Raji (cell line): ENCODE results near the gene SPATC1L.

Experiments used
- POLR2A ChIP-seq: IDR thresholded peaks from 2 replicates; pipeline ENCODE4 v1.6.1; 2011; ENCODE audit warnings: low read depth, low read length, control low read depth; ENCODE audit not compliant: insufficient read depth

Gene SPATC1L

DNA sequence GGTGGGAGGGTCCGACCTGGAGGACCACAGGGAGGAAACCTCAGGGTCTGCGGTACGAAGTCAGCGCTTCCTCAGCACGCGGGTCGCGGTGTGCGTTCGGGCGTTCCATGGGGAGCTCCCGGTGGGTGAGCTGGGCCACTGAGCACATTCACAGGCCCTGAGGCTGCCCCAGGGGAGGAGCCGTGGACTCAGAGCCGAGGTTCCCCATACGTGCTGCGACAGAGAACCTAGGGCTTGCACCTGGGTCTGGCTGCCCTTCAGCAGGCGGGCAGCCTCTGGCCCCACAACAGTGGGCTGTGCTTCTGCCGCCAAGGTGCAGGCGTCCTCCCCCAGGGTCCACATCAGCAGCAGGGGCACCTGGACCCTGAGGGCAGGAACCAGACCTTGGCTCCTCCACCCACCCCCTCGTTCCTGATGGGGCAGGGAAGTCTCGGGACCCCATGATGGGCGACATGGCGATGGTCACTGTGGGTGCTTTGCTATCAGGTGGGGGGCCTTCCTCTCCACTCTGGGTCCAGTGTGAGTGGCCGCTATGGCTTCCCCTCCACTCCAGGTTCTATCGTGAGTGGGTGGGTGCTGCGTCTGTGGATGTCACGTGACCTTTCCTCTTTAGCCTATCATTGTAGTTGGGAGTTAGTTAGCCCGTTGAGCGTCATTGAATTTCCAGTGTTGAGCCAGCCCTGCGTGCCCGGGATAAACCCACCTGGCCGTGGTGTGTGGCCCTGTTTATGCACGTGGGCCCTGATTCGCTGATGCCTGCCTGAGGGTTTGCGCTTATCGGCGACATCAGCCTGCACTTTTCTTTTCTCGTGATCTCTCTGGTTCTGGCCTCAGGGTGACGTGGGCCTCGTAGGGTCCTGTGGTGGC lies 56.8 kb downstream of the SPATC1L start:
- TF ChIP-seq POLR2A, result no peak

DNA sequence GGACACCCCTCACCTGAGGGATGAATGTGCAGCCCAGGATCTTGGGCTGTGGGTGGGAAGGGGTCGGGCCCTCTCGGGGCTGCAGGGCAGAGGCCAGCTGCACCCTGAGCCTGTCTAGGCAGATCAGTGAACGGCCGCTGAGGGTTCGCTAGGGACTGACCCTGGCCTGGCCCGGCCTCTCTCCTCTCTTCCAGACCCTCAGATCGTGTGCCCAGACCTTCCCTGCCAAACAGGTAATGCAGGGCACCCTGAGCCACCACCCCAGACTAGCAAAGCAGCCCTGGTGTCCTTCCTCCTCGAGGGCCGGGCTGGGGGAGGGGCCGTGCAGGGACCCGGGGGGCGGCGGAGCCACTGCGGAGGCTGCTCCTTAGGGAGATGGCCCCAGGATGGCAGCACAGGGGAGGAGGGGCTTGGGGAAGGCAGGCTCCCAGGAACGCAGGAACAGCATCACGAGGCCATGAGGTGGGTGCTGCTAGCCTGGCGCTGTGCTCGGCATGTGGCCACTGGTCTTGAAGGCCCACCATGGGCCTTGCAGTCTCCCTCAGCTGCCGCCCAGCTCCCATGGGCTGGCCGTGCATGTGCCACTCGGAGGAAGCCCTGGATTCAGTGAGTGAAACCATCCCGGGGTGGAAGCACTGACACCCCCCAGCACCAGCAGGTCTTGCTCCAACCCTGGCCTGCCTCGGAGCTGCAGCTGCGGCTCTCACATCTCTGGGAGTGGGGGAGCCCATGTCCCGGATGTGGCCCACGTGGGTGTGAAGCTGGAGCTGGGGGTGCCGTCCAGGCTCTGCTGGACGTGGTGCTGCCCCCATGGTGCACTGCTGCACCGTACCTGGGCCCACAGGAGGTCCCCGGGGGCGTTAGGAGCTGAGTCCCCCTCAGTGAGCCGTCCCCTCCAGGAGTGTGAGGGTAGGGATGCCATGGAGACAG lies 57.7 kb downstream of the SPATC1L start:
- TF ChIP-seq POLR2A, result no peak

DNA sequence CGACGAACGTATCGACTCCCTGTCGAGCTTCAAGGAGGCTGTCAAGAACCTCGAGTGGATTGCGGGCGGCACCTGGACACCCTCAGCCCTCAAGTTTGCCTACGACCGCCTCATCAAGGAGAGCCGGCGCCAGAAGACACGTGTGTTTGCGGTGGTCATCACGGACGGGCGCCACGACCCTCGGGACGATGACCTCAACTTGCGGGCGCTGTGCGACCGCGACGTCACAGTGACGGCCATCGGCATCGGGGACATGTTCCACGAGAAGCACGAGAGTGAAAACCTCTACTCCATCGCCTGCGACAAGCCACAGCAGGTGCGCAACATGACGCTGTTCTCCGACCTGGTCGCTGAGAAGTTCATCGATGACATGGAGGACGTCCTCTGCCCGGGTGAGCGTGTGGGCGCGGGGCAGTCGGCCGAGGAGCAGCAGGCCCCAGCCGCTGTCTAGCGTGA lies 58.4 kb downstream of the SPATC1L start:
- no peak for TF ChIP-seq POLR2A

DNA sequence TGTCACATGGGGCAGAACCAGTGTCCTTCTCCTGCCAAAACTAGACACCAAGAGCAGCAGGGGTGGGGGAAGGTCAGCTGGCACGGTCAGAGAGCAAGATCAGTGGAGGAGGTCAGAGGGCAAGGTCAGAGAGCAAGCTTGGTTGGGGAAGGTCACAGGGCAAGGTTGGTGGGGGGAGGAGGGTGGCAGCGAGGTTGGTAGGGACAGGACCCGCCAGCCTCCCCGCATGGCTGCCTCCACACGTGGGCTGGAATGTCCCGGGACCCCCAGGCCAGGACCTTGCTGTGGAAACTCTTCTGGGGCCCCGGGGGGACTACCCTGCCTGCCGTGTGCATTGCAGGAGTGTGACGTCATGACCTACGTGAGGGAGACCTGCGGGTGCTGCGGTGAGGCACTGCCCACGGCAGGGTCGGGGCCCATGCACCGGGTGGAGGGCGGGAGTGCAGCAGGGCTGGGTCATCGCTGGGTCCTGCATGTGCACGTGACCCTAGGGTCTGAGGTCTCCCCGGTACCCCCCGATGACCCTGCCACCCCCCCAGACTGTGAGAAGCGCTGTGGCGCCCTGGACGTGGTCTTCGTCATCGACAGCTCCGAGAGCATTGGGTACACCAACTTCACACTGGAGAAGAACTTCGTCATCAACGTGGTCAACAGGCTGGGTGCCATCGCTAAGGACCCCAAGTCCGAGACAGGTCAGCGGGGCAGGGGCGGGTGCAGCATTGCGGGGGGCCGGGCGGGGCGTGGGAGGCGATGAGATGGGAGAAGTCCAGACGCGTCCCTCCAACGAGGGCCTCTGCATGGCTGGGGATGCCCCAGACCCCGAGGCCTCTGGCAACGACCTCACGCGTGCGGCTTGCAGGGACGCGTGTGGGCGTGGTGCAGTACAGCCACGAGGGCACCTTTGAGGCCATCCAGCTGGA lies 59.1 kb downstream of the SPATC1L start:
- no peak for TF ChIP-seq POLR2A

DNA sequence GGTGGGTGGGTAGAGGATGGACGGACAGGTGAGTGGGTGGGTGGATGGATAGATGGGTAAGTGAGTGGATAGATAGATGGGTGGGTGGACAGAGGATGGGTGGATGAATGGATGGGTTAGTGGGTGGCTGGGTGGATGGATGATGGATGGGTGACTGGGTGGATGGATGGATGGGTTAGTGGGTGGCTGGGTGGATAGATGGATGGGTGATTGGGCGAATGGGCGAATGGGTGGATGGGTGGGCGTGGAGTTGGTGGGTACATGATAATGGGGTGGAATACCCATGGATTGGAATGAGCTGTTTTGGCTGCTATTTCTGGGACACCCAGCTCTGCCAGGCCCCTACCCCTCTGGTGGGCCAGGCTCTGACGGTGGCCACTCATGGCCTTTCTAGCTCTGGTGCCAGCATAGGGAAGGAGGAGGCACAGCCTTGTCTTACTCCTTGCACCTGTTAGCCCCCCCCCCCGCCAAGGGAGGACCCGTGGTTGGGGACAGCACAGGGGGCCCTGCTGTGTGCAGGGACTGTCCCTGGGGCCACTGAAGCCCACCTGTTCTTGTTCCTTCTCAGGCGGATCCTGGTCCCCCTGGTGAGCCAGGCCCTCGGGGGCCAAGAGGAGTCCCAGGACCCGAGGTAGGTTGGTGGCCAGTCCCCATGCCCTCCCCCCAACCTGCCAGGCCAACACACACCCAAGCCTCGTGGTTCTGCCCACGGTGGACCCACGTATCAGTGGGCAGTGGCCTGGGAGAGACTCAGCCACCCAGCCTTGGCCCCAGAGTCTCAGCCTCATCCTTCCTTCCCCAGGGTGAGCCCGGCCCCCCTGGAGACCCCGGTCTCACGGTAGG lies 60.0 kb downstream of the SPATC1L start:
- no peak for TF ChIP-seq POLR2A

DNA sequence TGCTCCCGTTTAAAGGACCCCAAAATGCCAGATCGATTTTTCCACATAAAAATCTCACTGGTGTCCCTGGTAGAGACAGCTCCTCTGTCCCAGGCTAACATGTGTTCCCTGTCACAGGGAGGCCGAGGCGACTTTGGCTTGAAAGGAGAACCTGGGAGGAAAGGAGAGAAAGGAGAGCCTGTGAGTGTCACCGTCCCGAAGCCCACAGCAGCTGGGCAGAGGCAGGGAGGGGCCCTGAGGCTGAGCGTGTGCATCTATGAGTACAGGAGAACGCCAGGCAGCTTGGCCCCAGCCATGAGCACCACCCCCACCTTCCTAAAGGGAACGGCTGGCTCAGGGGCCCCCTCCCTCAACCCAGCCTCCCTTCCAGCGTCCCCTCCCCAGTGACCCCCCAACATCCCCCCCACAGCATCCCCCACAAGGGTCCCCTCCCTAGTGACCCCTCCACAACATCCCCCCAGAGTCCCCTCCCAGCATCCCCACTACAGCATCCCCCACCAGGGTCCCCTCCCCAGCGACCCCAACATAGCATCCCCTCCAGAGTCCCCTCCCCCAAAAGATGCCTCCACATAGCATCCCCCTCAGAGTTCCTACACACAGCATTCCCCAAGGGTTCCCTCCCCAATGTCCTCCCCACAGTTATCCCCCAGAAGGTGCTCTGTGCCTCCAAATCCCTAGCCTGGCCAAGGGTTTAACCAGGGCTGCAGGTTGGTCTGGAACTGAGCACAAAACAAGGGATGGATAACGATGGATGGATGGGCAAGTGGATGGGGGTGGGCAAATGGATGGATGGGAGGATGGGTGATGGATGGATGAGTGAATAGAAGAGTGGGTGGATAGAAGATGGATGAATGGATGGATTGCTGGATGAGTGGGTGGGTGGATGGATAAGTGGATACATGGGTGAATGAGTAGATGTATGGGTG lies 61.2 kb downstream of the SPATC1L start:
- no peak for TF ChIP-seq POLR2A

DNA sequence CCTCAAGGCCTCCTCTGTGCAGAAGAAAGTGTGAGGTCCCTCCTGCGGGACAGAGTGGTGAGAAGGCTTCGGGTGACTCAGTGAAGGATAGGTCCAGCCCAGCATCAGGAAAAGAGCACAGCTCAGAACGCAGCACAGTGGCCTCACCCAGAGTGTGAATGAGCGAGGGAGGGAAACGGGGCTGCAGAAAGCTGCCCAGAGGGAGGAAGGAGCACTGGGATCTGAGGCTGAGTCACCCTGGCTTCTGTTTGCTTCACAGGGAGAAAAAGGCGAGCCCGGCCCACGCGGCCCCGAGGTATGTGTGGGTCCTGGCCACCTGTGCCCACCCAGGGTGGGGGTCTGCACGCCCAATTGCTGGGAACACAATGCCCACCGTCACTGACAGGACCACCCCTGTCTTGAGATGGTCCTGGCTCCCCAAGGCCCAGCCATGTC lies 62.0 kb downstream of the SPATC1L start:
- TF ChIP-seq POLR2A, result no peak

DNA sequence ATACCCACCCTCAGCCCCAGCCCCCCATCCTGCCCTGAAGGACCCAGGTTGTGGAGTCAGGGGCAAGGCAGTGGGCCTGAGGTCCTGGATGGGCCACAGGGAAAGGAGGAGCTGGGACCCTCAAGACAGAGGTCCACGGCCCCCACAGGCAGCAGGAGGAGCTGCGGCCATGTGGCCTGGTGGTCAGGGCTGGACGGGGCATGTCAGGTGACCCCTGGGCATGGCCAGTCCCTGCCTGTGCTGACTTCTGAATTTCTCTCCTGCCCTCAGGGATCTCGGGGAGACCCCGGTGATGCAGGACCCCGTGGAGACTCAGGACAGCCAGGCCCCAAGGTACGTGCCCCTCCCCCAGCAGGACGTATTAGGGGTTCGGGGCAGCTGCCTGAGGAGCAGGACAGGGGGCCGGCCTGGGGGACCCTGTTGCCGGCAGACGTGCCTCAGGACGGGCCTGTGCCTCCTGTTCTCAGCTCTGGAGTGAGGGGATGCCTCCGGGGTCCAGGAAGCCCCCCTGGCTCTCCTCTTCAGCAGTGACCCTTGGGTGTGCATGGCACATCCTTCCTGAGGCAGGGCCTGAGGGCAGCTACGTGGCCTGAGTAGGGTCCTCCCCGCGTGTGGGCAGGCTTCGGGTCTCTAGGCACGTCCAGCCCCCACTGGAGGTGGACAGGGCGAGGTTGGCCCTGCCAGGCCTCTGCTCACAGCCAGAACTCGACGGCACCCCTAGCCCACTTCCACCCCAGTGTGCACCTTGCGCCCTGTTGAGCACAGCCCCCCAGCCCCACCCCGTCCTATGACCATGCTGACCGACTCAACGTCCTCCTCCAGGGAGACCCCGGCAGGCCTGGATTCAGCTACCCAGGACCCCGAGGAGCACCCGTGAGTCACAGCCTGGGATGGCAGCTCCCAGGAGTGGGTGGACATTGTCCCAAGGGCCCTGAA lies 62.7 kb downstream of the SPATC1L start:
- TF ChIP-seq POLR2A, result no peak

DNA sequence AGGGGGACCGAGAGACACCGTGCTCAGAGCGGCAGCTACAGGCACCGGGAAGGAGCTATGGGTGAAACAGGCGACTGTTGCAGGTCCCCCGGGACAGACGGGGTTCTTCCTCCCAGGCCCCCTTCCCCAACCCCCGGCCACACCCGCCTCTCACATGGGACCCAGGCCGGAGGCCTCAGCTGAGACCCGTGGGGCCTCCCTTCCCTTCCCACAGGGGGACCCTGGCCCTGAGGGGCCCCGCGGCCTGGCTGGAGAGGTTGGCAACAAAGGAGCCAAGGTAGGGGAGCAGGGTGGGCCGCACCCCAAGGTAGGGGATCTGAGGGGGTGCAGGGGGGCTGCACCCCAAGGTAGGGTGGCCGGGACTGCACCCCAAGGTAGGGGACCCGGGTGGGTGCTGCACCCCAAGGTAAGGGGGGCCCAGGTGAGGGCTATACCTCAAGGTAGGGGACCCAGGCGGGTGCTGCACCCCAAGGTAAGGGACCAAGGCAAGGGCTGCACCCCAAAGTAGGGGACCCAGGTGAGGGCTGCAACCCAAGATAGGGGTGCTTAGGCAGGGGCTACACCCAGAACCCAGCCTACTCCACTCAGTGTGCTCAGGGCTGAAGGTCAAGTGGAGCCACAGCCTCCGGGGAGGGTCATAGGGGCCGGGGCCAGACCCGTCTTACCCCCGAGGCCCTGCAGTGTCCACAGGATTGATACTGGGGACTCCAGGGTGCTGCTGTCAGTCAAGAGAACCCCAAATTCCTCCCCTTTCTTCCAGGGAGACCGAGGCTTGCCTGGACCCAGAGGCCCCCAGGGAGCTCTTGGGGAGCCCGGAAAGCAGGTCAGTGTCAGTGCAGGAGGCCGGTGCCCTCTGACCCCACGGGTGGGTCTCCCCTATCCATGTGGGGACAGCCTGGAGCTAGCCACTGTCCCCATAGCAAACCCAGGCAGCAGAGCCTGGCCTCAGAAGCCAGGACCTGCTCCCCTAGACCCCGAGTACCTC lies 63.7 kb downstream of the SPATC1L start:
- no peak for TF ChIP-seq POLR2A

DNA sequence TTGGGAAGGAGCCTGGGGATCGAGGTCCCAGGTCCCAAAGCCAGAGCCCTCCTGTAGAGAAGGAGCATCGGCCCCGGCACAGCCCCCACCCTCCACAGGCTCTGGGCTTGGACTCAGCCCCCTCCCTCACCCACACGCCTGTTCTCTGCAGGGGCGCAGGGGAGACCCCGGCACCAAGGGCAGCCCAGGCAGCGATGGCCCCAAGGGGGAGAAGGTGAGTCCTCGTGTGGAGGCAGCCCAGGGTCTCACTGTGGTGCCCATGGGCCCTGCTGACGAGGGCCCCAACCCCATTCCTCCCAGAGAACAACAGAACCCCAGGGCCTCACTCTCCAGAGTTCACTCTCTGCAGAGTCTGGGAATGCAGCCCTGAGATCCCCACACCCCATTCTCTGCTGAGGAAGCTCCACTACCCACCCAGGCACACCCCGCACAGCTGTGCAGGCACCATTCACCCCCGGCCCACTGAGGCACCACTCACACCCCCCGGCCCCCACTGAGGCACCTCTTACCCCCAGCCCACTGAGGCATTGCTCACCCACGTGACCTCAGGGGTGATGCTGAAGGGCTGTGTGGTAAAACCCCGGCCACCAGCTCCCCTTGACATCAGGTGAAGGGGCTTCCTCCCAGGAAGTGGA lies 64.5 kb downstream of the SPATC1L start:
- TF ChIP-seq POLR2A, result no peak

DNA sequence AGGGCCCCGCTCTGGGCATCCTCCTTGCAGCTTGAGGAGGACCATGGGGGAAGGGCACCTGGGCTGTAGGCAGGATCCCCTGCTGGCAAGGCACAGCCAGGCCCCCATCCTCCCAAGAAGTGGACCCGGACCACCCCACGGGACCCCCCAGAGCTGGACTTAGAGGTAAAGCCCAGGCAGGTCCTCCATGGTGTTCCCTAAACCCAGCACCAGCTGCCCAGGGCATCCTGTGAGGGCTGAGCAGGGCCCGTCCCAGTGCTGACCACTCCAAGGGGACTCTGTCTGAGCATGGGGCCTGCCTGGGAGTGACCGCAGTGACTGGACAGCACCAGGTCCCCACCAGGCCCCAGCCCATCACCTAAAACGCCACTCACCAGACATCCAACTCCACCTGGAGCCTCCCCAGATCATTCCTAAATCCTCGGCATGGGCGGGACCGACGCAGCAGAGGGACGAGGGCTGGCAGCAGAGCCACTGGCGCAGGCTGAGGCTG lies 65.1 kb downstream of the SPATC1L start:
- no peak for TF ChIP-seq POLR2A
